Glomerular endothelial cell (primary cell): ENCODE data around the gene IFI6. TPM values are rescaled to one million over a fixed set of nuclear protein-coding genes. Genes with fewer than 3 reads are reported as not detected.
A peak's percentile ranks its signal among the peaks of the same experiment; 100 is the strongest.
"Not testable (repeated sequence)": the region's sequence is repeated elsewhere in the genome, so short reads cannot be mapped to it uniquely, and the experiment has no call there.

ENCODE experiments used
- DNase-seq: peaks from one replicate; pipeline ENCODE4 v3.0.0-alpha.2; 2011; ENCODE audit warnings: low read depth, low spot score; ENCODE audit errors: extremely low read depth
- total RNA-seq: library from RNA; depleted of rRNA; stranded (reverse); fragments of >200 nt; gene quantifications from 2 replicates; pipeline ENCODE4 v1.2.3, GENCODE V29; 2015

IFI6 gene, protein sequence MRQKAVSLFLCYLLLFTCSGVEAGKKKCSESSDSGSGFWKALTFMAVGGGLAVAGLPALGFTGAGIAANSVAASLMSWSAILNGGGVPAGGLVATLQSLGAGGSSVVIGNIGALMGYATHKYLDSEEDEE
- 32.6 and 277 TPM in 2 replicates for total RNA-seq

DNA sequence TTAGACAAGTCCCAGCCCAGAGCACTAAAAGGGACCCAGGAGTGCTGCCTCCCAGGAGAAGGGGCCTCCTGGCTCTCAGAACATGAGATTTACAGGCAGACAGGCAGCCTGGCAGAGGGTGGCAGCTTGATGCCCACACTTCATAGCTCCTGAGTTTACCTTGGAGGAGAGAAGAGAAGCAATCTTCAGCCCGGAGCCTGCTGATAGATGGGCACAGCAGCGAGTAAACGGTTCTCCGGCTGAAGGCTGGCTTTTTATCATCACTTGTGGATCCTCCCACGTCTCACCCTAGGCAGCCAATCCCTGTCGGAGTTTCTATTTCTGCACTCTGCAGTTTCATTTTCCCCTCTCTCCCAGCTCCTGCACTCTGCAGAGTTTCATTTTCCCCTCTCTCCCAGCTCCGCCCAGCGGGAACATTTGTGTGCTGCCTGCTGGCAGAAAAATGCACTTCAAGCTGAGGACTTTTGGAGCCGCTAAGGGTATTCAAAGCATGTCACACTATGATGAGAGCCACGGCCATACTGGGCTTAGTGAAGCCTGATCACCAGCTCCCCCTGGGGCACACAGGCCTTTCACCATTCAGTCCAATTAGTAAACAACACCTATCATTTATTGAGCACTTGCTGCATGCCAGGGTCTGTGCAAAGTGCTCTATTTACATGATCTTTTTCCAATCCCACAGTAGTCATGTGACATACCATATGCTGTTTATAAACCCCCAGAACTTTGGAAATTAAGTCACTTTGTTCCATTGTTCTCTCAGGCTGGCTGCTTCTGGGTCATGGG lies at the start of gene IFI6:
TSS of gene IFI6 (minus strand) at position 229 of the 786 bp plus-strand sequence. CDS start 2,878 bp downstream, outside the sequence.
- peak; percentile 88 for DNase-seq

DNA sequence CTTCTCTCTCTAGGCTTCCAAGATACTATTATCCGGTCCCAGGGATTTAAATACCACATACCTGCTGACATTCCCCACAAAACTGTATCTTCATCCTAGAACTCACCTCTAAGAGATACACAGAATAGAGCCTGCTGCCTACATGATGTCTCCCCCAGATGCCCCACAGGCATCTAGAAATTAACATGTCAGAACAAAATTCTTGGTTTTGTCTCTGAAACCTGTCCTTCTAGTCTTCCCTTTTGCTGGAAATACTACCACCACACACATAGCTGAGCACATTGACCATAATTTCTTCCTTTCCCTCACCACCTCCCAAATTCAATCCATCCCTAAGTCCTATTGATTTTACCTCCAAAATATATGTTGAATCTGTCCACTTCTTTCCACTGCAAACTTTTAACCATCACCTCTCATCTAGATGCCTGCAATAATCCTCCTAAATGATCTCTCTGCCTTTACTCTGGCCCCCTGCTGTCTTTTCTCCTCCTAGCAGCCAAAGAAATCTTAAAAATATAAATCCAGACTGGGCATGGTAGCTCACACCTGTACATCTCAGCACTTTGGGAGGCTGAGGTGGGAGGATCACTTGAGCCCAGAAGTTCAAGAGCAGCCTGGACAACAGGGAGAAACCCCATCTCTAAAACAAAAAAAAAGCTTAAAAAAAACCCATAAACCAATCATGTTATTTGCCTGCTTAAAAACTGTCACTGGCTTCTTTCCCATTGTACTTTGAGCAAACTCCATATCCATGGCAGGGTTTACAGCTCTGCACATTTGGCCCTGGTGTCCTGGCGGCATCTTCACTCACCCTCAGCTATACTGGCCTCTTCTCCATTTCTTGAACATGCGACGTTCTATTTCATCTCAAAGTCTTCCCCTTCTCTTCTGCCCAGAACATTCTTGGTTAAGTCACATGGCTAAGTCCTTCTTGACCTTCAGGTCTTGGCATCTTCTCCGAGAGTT lies 47.6 kb upstream of the IFI6 start:
- no peak for DNase-seq

DNA sequence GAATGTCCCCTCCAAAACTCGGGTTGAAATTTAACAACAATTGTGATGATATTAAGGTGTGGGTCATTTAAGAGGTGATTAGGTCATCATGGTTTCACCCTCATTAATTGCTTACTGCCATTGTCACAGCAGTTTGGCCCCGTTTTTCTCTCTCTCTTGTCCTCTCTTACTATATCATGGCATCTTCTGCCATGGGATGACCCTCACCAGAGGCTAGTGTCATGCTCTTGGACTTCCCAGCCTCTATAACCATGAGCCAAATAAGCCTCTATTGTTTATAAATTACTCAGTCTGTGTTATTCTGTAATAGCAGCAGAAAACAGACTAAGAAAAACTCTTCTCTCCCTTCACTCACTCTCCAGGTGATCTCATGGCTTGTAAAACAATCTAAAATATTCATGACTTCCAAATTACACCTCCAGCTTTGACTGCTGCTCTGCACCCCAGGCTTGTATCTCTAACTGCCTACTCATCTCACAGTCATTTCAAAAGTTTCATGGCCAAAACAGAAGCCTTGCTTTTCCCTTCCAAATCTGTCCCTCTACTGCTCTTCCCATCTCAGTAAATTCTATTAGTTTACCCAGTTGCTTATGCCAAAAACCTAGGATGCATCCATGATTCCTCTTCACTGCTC lies 44.4 kb upstream of the IFI6 start:
- no peak for DNase-seq

DNA sequence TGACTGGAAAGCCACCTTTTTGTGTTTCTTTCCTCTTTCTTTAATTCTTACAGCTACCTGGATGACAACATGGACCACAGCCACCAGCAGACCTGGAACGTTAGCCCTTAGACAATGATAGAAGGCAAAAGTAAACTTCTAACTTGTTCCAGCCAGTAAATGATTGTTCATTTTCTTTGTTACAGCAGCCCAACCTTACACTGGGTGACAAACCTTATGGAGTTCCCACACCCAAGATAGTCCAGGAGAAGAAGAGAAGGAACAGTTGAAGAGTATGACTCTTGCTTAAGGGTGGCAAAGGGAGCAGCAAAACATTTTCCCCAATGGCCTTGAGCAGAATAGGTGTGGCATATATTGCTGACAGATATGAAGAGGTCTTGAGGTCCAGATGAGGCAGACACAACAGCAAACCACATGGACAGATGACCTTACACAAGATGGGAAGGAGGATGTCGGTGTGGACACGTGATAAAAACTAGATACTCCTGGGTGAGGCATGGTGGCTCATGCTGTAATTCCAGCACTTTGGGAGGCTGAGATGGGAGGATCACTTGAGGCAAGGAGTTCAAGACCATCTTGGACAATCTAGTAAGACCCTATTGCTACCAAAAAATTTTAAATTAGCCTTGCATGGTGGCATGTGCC lies 42.0 kb upstream of the IFI6 start:
- no peak for DNase-seq

DNA sequence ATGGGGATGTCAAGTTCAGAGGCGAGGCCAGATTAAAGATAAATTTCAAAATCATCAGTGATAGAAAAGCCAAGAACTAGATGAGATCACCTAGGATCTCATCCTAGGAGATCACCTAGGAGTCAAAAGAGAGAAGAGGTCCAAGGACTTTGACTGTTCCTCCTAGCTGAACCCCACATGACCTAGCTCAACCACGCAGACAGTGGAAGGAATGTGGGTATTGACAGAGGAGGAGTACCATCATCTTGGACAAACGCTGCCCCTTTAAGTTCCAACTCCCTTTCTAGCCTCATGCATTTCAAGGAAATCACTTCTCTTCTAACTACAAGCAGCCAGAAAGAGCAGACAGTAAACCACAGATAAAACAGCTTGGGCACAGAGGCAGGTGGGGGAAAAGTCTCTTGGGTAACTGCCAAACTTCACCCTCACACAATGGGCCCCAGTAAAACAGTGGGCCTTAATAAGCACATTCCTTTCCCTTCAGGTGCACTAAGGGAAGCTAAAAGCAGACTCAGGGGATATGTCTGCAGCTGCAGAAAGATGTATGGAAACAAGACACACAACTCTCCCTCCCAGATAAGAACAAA lies 41.2 kb upstream of the IFI6 start:
- no peak for DNase-seq

DNA sequence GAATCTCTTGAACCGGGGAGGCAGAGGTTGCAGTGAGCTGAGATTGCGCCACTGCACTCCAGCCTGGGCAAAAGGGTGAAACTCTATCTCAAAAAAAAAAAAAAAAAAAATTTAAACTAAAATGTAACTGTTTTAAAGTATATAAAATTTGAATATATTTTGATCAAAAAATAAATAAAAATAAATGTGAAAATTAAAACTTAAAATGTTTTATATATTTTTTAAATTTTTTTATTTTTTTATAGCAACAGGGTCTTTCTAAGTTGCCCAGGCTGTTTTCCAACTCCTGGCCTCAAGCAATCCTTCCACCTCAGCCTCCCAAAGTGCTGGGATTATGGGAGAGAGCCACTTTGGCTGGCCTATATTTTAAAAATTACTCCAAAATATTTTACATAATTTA lies 38.6 kb upstream of the IFI6 start:
- DNase-seq = no peak

DNA sequence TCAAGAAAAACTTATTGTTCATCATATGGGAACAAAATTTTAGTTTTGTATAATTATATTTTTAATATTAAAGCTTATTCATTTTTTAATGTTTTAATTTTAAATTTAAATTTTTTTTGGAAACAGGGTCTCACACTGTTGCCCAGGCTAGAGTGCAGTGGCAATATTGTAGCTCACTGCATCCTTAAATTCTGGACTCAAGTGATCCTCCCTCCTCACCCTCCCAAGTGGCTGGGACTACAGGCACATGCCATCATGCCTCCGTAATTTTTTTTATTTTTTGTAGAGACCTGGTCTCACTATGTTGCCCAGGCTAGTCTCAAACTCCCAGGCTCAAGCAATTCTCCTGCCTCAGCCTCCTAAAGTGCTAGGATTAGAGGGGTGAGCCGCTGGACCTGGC lies 33.6 kb upstream of the IFI6 start:
- DNase-seq = no peak

DNA sequence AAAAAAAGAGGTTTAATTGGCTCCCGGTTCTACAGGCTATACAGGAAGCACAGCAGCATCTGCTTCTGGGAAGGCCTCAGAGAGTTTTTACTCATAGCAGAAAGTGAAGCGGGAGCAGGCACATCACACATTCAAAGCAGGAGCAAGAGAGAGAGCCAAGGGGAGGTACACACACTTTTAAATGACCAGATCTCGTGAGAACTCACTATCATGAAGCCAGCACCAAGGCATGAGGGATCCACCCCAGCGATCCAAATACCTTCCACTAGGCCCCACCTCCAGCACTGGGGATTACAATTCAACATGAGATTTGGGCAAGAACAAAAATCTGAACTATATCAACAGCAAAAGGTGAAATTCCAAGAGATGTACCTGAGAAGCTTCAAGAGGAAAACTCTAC lies 33.0 kb upstream of the IFI6 start:
- DNase-seq = no peak

DNA sequence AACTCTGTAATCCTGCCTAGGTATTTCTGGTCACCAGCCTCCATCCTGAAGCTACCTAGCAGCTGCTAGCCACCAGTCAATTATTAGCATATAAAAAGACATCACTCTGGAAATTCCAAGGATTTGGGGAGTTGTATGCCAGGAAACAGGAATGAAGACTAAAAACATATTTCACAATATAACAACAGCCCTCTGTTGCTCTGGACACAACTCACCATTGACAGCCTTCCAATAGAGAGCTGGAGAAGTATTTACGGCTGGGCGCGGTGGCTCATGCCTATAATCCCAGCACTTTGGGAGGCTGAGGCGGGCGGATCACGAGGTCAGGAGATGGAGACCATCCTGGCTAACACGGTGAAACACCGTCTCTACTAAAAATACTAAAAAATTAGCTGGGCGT lies 24.8 kb upstream of the IFI6 start:
- DNase-seq = not testable (repeated sequence)

DNA sequence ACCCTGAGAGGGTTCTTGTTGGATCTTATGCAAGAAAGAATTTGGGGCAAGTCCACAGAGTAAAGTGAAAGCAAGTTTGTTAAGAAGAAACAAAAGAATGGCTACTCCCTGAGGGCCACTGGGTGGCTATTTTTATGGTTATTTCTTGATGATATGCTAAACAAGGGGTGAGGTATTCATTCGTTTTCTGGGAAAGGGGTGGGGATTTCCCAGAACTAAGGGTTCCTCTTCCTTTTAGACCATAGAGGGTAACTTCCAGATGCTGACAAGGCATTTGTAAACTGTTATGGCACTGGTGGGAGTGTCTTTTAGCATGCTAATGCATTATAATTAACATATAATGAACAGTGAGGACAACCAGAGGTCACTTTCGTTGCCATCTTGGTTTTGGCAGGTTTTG lies 18.2 kb upstream of the IFI6 start:
- DNase-seq = no peak

DNA sequence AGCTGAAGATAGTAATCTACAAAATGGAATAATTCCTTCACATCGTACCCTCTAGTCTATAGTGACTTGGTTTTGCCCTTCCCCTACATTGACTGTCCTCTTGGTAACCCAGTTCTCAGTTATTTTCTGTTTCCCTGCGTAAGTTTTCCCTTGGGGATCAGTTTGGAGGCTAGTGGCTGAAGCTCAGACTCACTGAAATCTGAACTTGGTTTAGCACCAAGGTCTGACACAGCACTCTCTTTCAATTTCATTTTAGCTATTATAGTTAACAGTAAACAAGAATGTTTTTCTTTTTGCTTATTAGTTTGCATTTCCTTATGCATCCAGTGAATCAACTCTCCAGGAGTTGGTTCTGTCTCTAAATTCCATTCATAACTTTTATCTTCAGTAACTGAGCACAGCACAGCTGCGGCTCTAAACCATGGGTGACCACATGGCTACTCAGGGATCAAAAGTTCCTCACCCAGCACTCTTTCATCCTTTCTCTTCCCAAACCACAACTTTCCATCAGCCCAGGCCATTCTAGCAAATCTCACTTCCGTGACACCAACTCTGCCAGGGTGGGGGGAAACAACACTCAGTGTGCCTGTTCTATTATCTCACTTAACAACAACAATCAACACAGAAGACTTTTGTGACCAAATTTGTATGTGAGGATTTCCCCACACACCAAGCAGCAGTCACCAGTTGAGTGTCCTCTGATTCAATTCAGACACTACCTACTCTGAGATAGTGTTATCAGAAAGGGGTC lies 17.6 kb upstream of the IFI6 start:
- no peak for DNase-seq

DNA sequence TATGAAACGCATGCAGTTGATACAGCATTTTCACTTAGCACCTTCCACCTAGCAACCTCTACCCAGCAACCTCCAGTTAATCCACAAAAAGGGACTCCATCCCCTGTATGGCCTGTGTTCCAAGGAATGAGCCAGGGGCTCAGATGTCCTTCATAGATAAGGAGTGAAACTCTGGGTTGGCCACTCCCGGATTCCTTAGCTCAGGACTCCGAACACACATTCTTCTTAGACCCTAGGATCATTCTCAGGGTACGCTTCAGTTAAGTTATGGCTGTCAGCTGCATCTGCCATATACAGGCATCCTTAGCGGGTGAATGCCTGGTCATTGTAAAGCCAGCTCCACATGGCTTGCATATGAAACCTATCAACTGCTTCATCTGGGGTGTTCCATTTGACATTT lies 15.9 kb upstream of the IFI6 start:
- no peak for DNase-seq

DNA sequence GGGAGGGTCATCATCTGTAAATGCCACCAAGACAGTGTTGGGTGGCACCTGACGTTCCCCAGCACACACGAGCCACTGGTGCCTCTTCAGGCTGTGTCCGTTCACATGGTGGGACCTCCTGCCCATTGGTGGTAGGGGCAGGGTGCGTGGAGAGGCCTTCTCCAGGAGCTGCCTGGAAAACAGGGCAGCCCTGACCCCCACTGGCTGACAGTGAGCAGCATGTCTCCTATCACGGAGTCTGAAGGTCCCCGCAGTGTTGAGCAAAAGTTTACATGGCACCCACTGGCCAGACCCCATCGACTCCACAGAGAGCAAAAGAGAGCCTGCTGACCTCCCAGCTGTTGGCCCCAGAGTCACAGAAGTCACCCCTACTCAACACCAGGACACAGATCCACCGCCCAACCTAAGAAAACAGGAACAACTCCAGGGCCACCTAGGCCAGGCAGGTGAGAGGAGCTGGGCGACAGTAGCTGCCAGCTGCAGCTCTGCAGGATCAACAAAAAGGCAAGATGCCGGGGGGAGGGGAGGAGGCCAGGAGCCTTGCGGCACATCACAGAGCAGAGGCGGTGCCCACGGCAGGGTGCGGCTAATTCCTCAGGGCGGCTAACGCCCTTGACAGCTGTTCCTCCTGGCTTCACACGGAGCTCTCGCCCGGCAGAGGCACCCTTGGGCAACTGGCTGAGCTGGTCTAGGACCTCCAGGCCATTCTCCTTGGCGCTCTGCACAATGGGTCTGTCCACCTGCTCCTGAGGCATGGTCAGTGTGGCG lies 14.4 kb upstream of the IFI6 start:
- no peak for DNase-seq

DNA sequence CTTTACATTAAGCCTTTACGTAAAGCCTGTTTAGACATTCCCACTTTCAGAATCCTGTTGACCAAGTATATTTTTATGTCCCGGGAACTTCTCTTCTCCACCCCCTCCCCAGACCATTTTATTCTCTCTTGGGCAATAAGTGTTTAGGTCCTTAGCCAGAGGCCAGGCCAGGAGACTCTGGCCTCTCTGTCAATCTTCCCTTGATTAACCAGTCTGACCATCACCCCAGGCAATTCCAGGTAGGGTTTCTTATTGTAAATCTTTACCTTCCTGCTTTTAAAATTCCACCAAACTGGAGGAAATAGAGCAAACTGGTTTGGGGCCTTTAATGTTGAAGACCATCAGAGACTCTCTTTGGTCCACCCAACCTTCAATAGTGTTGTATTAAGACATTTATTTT lies 12.2 kb upstream of the IFI6 start:
- DNase-seq = no peak

DNA sequence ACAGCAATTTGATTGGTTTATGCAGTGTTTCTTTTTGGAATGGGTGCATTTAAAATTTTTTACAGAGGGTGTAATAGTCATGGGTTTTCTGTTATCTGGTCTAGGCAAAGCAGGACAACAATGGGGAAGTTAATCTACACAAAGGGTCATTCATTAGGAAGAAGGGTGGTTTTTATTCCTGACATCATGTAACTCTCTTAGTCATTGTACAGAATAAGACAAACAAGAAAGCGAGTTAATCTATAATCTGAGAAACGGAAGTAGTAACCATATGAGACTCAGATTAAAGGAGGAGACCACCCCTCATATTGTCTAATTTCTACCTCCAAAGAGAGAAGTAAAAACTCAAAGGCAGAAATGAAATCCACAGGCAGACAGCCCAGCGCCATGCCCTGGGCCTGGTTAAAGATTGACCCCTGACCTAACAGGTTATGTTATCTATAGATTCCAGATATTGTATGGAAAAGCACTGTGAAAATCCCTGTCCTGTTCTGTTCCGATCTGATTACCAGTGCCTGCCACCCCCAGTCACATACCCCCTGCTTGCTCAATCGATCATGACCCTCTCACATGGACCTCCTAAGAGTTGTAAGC lies 10.5 kb upstream of the IFI6 start:
- DNase-seq = no peak

DNA sequence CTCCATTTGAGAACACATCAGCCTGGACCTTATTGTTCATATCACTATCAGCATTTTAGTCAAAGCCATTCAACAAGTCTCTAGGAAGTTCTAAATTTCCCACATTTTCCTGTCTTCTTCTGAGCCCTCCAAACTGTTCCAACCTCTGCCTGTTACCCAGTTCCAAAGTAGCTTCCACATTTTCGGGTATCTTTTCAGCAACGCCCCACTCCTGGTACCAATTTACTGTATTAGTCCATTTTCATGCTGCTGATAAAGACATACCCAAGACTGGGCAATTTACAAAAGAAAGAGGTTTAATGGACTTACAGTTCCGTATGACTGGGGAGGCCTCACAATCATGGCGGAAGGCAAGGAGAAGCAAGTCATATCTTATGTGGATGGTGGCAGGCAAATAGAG lies 9.6 kb upstream of the IFI6 start:
- DNase-seq = not testable (repeated sequence)

DNA sequence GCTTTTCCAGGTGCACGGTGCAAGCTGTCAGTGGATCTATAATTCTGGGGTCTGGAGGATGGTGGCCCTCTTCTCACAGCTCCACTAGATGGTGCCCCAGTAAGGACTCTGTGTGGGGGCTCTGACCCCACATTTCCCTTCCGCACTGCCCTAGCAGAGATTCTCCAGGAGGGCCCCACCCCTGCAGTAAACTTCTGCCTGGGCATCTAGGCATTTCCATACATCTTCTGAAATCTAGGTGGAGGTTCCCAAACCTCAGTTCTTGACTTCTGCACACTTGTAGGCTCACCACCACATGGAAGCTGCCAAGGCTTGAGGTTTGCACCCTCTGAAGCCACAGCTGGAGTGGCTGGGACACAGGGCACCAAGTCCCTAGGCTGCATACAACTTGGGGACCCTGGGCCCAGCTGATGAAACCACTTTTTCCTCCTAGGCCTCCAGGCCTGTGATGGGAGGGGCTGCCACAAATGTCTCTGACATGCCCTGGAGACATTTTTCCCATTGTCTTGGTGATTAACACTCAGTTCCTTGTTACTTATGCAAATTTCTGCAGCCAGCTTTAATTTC lies 8.3 kb upstream of the IFI6 start:
- not testable (repeated sequence) for DNase-seq

DNA sequence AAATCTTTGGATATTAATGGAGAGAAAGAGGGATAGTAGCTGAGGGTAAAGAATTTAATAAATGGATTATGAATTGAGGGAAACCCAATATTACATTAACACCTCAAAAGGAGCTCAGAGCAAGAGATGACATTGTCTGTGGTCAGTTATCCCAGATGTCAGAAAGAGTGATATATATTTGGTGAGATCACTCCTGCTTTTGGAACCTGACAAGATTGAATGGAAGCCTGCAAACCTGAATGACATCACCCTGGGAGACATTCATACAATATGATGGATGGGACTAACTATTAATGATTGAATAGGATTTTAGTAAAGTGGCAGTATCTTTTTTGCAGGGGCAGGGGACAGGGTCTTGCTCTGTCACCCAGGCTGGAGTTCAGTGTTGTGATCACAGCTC lies 6.8 kb upstream of the IFI6 start:
- DNase-seq = no peak
